NCI-H128 (cell line): Measurements from ENCODE around the gene CRADD.
"Not testable (repeated sequence)": the region's sequence is repeated elsewhere in the genome, so short reads cannot be mapped to it uniquely, and the experiment has no call there.

Source experiments
- DNase-seq: peaks from one replicate; lab custom pipeline; 2025; ENCODE audit not compliant: unreplicated experiment; lab: John Stamatoyannopoulos, UW

CRADD gene

GRCh38 chr12:93756288-93756687 is 79.1 kb downstream of the CRADD start:
- DNase-seq: no peak

DNA sequence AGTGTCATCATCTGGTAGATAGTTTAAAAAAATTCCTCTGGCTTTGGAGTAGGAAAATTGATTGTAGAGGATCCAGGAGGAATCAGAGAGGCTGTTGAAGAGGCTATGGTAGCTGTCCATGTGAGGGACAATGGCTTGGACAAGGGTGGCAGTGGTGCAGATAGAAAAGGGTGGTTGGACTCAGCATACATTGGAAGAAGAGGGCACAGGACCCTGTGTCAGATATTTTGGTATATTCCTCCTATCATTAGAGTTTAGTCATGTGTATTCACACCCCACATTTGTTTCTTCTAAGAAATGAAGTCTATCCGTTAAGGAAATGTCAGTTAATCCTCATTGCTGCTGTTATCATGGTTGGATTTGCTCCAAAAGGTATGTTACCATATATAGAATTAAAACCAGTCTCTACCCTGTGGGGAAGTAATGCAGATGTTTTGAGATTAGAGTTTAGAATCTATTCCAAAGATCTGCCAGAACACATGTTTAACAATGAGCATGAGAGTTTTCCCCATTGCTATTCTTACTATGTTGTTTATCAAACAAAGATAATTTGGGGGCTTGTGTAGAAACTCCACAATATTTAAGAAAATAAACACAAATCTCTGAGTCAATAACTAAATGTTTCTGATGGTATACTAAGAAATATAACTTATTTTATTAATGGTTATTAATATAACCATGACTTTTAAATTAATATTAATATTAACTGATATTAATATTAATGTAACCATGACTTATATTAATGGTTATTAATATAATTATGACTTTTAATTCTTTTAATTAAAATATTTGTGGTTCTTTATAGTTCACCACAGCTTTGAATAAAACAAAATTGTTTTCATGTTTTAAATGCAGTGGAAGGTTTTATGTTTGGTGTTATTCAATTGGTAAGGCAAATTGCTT is 80.9 kb downstream of the CRADD start:
- DNase-seq: no peak

- DNase-seq: no peak
These were observed 81.7 kb downstream of the CRADD start for GRCh38 chr12:93758801-93759373.

- no peak for DNase-seq
These were observed 82.4 kb downstream of the CRADD start for GRCh38 chr12:93759512-93760081.

- no peak for DNase-seq
These were observed 83.2 kb downstream of the CRADD start for GRCh38 chr12:93760275-93760875.

DNA sequence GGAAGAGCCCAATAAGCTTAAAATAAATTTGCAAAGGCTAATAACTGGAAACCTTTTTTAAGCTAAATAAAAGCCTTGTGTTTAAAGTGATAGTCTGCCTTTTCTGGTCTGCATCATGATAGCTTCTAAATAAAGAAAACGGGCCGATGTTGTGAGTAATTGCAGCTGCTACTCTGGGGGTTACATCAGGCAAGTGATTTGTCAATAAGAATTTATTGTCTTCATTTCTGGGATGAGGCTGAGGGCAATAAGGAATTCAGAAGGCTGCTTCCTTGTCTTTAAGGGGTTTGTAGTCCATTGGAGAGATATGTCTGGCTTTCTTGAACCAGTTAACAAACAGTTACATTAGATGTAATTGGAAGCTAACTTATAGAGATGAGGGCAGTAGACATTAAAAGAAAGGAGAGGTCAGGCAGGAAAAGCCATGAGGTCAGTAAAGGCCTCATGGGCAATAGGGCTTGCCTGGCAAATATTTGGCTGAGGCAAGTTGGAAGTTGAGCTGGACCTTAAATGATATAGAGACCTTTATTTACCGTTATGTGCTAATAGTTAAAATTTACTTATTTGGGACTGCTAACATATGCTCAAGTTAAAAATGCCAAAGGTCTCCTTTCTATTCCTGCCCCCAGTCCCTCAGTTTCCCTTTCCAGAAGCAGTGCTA is 85.0 kb downstream of the CRADD start:
- DNase-seq: no peak

GRCh38 chr12:93762912-93763553 is 85.9 kb downstream of the CRADD start:
- DNase-seq: no peak

GRCh38 chr12:93763746-93764147 is 86.6 kb downstream of the CRADD start:
- DNase-seq: no peak

DNA sequence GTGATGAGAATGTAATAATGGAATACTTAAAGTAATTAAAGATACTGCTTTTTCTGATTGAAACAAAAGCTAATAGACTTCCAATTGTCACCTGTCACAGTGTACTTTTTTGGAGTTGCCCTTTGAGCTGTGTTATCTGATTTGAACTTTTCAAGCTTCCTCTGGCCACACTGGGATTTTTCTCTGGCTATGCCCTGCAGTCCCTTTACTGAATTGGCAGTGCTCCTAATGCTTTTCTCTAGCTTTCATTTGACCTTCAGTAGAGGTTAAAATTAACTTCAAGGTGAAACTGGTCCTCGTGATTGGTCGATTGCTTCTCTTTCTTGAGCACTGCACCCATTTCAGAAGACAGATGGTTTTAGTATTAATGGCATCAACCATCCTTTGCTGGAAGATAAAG is 89.2 kb downstream of the CRADD start:
- DNase-seq: no peak

GRCh38 chr12:93766796-93767523 is 89.8 kb downstream of the CRADD start:
- no peak for DNase-seq

DNA sequence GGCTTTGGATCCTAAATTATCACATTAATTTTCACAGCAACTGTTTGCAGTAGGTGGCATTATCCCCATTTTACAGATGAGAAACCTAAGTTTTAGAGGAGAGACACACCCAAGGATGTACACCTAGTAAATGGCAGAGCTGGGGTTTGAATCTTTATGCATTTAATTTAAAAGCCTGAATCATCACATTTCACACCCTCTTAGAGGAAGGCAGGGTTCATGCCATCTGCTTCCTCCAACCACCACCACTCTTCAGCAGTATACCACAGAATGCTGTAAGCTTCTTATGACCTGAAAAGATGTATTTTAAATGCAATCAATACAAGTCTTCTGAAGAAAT is 90.3 kb downstream of the CRADD start:
- no peak for DNase-seq

DNA sequence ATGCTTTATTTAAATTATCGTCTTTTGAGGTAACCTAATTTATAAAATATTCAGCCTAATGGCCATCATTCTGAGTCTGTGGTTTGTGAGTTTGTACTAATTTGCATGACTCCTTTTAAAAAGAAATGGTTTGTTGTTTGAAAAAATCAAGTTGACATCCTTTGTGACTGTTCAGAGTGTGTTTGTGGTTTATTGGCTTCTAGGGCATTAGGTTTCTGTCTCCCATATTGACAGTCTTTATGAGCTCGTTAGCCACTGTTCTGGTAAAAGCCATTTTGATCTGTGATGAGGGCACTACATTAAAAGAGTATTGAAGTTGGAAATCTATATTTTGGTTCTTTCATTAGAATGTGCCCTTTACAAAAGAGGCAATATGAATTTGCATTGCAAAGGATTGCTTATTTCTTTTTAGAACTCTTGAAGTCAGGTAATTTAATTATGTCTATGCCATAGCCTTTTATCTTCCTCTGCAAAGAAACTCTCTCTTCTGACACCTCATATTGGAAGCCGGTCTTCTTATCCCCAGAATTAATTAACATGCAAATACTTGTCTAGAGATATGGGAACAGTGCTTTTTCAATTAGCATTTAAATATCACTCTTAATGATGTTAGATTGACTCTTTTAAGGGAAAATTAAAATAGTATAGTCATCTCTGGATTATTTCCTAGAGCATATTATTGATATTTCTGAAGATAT is 95.0 kb downstream of the CRADD start:
- no peak for DNase-seq

DNA sequence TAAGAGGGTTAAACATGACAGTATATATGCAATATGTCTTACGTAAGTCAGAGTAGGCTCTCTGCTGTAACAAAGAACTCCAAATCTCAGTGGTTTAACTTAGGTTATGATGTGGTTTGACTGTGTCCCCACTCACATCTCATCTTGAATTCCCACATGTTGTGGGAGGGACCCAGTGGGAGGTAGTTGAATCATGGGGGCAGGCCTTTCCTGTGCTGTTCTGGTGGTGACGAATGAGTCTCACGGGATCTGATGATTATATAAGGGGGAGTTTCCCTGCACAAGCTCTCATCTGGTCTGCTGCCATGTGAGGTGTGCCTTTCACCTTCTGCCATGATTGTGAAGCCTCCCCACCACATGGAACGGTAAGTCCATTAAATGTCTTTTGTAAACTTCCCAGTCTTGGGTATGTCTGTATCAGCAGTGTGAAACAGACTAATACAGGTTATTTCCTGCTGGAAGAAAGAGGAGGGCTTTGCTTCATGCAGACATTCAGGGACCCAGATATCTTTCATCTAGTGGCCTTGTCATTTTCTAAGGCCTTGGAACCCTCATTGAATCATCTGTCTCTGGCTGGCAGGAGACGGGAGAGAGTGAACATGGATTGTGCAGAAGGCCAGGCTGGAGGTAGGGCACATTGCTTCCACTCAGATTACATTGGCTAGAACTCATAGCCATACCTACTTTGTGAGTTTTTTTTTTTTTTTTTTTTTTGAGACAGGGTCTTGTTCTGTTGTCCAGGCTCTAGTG is 96.1 kb downstream of the CRADD start:
- no peak for DNase-seq

- no peak for DNase-seq
These were observed 99.4 kb downstream of the CRADD start for GRCh38 chr12:93776581-93777018.

GRCh38 chr12:93777254-93777653 is 100.1 kb downstream of the CRADD start:
- DNase-seq: no peak

DNA sequence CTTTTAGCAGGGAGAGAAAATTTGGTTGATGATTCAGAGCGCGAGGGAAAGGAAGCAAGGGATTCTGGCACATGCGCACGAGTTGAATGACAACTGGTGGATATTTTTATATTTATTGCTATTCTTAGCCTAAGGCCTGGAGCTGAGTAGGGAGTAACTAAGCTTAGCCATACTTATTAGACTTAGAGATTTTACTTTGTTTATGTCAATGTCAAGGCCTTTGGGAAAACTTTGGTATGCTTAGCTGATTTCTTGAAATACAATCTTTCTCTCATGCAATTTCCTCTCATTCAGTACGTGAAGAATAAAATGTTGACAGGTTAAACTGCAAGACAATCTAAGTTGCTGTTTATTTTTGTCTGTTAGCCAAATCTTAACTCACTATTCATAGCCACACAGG is 101.1 kb downstream of the CRADD start:
- DNase-seq: no peak

DNA sequence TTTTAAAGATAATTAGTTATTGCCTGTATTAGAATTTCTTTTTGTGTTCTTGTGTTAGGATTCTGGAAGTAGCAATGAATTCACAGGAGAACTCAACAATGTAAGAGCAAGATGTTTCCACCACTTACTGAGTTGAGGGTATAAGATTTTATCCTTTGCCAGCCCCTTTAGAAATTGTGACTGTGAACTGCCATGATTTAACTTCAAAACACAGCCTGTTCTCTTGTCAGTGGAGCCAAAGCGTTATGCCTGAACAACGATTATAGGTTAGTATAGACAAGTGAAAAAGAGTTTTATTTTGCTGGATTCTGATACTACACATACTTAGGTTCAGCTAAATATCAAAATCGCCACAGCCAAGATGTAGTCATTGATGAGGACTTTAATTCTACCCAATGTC is 101.6 kb downstream of the CRADD start:
- no peak for DNase-seq

GRCh38 chr12:93780101-93780641 is 103.0 kb downstream of the CRADD start:
- no peak for DNase-seq

GRCh38 chr12:93780886-93781285 is 103.7 kb downstream of the CRADD start:
- DNase-seq: not testable (repeated sequence)
